ENCODE measurements around the gene SORBS1. TPM values are rescaled to one million over a fixed set of nuclear protein-coding genes. Genes with fewer than 3 reads are reported as not detected.
A peak's percentile ranks its signal among the peaks of the same experiment; 100 is the strongest.

Gene SORBS1
- total RNA-seq, 4 donors from 2014 or later, result 35.1 to 53.1 (median 43.3) TPM

DNA sequence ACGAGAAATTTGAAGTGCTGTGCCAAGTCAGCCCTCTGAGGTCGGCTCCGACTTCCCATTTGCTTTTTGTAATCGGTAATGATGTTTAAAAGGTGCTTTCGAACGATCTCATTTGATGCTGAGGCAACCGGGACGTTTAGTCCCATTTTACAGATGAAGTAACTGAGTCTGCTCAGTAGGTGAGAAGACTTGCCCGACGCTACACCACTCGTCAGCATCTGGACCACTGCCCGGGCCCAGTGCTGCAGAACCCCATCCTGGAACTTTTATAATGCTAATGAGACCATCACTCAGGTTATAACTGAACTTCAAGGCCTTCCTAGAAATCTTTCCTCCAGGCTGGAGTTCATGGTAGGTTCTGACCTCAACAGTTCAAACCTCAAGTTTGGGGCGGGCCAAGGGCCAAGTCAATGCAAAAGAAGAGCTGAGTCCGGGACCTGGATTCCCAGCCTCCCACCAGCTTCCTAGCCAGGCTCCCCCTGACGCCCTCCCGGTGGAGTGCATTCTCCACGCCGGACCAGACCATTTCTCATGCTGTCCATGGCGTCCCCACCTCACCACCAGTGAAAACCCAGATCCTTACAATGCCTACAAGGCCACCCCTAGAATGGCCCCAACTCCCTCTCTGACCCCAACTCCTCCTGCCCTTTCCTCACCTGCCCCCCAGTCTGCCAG is 269.7 kb downstream of the SORBS1 start:
- peak overlapping the region; percentile 18 for H3K4me3 ChIP-seq (ENCODE audit: low read depth, poor library complexity, severe bottlenecking)
- WGBS, 2 donors, result 63 to 67% methylated on average over 19 of the region's 19 CpGs
- intact Hi-C loops (cut with DNase I; ENCODE audit: low total_unique reads), result no loop called here
- peak in 1 of 2 donors; percentile 85 for DNase-seq (ENCODE audit: low spot score in 2 of 2)
- TF ChIP-seq, protein P1, sequence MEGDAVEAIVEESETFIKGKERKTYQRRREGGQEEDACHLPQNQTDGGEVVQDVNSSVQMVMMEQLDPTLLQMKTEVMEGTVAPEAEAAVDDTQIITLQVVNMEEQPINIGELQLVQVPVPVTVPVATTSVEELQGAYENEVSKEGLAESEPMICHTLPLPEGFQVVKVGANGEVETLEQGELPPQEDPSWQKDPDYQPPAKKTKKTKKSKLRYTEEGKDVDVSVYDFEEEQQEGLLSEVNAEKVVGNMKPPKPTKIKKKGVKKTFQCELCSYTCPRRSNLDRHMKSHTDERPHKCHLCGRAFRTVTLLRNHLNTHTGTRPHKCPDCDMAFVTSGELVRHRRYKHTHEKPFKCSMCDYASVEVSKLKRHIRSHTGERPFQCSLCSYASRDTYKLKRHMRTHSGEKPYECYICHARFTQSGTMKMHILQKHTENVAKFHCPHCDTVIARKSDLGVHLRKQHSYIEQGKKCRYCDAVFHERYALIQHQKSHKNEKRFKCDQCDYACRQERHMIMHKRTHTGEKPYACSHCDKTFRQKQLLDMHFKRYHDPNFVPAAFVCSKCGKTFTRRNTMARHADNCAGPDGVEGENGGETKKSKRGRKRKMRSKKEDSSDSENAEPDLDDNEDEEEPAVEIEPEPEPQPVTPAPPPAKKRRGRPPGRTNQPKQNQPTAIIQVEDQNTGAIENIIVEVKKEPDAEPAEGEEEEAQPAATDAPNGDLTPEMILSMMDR (IDR thresholded peaks at IDR 0.05), result no peak
- no peak for TF ChIP-seq POLR2A (IDR thresholded peaks at IDR 0.05)

DNA sequence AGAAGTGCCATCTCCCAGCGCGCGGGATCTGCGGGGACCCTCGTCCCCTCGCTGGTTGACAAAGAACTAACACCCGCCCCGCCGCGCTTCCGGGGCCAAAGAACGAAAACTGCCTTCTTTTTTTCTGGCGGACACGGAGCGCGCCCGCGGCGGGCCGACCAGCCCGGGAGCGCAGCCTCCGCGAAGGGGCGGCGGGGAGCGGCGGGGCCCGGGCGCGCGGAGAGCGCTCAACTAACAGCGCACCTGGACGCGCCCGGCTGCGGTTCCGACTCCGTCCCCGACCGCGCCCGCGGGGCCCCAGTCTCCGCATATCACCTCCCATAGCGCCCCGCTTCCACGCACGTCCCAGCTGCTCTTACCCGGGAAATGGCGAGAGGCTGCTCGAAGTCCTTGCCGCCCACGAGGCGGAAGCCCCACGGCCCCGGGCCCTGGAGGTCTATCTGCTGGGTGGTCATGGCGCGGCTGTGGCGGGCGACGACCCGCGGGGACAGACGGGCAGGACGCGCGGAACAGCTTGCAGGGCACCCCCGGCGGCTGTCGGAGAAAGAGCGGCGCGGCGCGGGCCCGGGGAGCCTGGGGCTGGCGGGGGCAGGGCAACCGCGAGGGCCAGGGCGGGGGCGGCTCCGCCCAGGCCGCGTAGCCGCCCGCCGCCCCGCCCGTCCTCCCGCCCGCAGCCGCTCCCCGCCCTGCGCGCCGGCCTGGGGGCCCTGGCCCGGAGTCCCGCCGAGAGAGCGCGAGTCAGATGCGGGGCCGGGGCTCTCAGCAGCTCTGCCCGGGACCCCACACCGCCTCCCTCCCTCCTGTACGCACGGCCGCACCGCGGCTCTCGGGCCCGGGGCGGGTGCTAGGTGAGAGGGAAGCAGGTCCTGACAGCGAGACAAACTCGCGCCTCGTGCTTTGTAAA is 270.5 kb downstream of the SORBS1 start, which contains the start of gene PDLIM1:
PDLIM1 (minus strand) TSS at position 543 of the 904 bp plus-strand sequence; CDS start at position 455, 88 bp downstream.
- intact Hi-C loops (cut with DNase I; ENCODE audit: low total_unique reads), result no loop called here
- DNase-seq (ENCODE audit: low spot score in 2 of 2), result peak; percentile 58 to 95
- 1 to 2% methylated on average over 24 to 87 of the region's 119 CpGs for WGBS, 2 donors
- peak within 1 kb of the TSS; percentile 90 for H3K4me3 ChIP-seq (ENCODE audit: low read depth, poor library complexity, severe bottlenecking)
- TF ChIP-seq, protein P1 (IDR thresholded peaks at IDR 0.05), result peak in 1 of 3 donors; percentile 20
- no peak for TF ChIP-seq POLR2A (IDR thresholded peaks at IDR 0.05)

- intact Hi-C loops (cut with DNase I; ENCODE audit: low total_unique reads), result no loop called here
- 12 to 18% methylated on average over 14 of the region's 14 CpGs for WGBS, 2 donors
- TF ChIP-seq, protein P1 (IDR thresholded peaks at IDR 0.05), result no peak
- no peak for TF ChIP-seq POLR2A (IDR thresholded peaks at IDR 0.05)
- DNase-seq (ENCODE audit: low spot score in 2 of 2), result peak in 1 of 2 donors; percentile 82
- peak overlapping the region; percentile 90 for H3K4me3 ChIP-seq (ENCODE audit: low read depth, poor library complexity, severe bottlenecking)
Measured at GRCh38 chr10:95289921-95290421, 271.2 kb downstream of the SORBS1 start.

- TF ChIP-seq POLR2A (IDR thresholded peaks at IDR 0.05), result no peak
- TF ChIP-seq, protein P1 (IDR thresholded peaks at IDR 0.05), result no peak
- peak overlapping the region; percentile 90 for H3K4me3 ChIP-seq (ENCODE audit: low read depth, poor library complexity, severe bottlenecking)
- WGBS, 2 donors, result 38 to 40% methylated on average over 12 of the region's 12 CpGs
- DNase-seq (ENCODE audit: low spot score in 2 of 2), result peak in 1 of 2 donors; percentile 84
- intact Hi-C loops (cut with DNase I; ENCODE audit: low total_unique reads), result no loop called here
Measured at GRCh38 chr10:95289003-95289920, 271.9 kb downstream of the SORBS1 start.

DNA sequence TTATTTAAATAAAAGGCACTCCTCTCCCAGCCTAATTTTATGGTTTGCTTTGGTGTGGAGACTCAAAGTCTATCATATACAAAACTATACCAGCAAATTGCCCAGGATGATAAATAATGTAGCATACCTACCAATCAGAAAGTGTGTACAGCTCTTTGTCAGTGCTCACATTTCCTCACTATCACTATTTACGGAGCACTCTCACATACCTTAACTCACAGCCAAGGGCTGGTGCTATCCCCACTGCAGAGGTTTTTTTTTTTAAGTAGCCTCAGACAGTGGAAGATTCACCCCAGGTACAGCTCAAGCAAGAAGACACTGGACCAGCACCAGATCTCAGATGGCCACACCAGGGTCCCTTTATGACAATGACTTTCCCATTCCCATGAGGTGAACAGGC is 272.9 kb downstream of the SORBS1 start:
- 46 to 49% methylated on average over 1 of the region's 1 CpG for WGBS, 2 donors
- H3K4me3 ChIP-seq (ENCODE audit: low read depth, poor library complexity, severe bottlenecking), result no peak overlapping the region
- TF ChIP-seq, protein P1 (IDR thresholded peaks at IDR 0.05), result no peak
- TF ChIP-seq POLR2A (IDR thresholded peaks at IDR 0.05), result no peak
- intact Hi-C loops (cut with DNase I; ENCODE audit: low total_unique reads), result no loop called here
- DNase-seq (ENCODE audit: low spot score in 2 of 2), result peak in 1 of 2 donors; percentile 15
